H9 (cell line): Measurements from ENCODE around the gene NACAD. TPM values are rescaled to one million over a fixed set of nuclear protein-coding genes. Genes with fewer than 3 reads are reported as not detected.

Experiments used
- DNase-seq: peaks from one replicate; pipeline ENCODE4 v3.0.0-alpha.2; 2017
- H2AFZ ChIP-seq: one replicate; pipeline ENCODE4 v1.6.1; 2013; ENCODE audit warnings: mild to moderate bottlenecking, low read length, control low read depth, moderate library complexity
- H2AK5ac ChIP-seq: 2 replicates; pipeline ENCODE4 v1.6.1; 2013; ENCODE audit warnings: low read length, control low read depth, mixed read lengths; ENCODE audit not compliant: insufficient read length
- H2BK120ac ChIP-seq: one replicate; pipeline ENCODE4 v1.6.1; 2013; ENCODE audit warnings: low read depth, mild to moderate bottlenecking, low read length, control low read depth, inconsistent platforms; ENCODE audit not compliant: poor library complexity, severe bottlenecking
- H2BK12ac ChIP-seq: 2 replicates; pipeline ENCODE4 v1.6.1; 2013; ENCODE audit warnings: low read length, control low read depth, mixed read lengths, low read depth; ENCODE audit not compliant: insufficient read length
- H2BK15ac ChIP-seq: 2 replicates; pipeline ENCODE4 v1.6.1; 2013; ENCODE audit warnings: low read depth, low read length, control low read depth
- H2BK20ac ChIP-seq: one replicate; pipeline ENCODE4 v1.6.1; 2013; ENCODE audit warnings: low read depth, mild to moderate bottlenecking, low read length, control low read depth, inconsistent platforms; ENCODE audit not compliant: poor library complexity, severe bottlenecking
- H2BK5ac ChIP-seq: 2 replicates; pipeline ENCODE4 v1.6.1; 2013; ENCODE audit warnings: low read length, control low read depth, mixed read lengths; ENCODE audit not compliant: insufficient read length
- H3K14ac ChIP-seq: 2 replicates; pipeline ENCODE4 v1.6.1; 2013; ENCODE audit warnings: low read length, control low read depth; ENCODE audit not compliant: insufficient read depth
- H3K18ac ChIP-seq: 2 replicates; pipeline ENCODE4 v1.6.1; 2013; ENCODE audit warnings: low read depth, mild to moderate bottlenecking, mixed read lengths, low read length, control low read depth; ENCODE audit not compliant: insufficient read length
- H3K23ac ChIP-seq: 2 replicates; pipeline ENCODE4 v1.6.1; 2013; ENCODE audit warnings: low read length, control low read depth, mixed read lengths, low read depth; ENCODE audit not compliant: insufficient read length
- H3K23me2 ChIP-seq: 2 replicates; pipeline ENCODE4 v1.6.1; 2013; ENCODE audit warnings: low read depth, mild to moderate bottlenecking, mixed read lengths, low read length, control low read depth; ENCODE audit not compliant: insufficient read length, poor library complexity, severe bottlenecking
- H3K27ac ChIP-seq: 2 replicates; pipeline ENCODE4 v1.5.1; 2013; ENCODE audit warnings: low read length, control low read depth, mixed read lengths, low read depth; ENCODE audit not compliant: insufficient read length
- H3K27me3 ChIP-seq: 2 replicates; pipeline ENCODE4 v1.6.1; 2013; ENCODE audit warnings: low read length, control low read depth, inconsistent platforms; ENCODE audit not compliant: insufficient read depth
- H3K4ac ChIP-seq: 2 replicates; pipeline ENCODE4 v1.6.1; 2013; ENCODE audit warnings: low read depth, mild to moderate bottlenecking, control low read depth, inconsistent platforms, low read length, moderate library complexity
- H3K4me1 ChIP-seq: 2 replicates; pipeline ENCODE4 v1.6.1; 2013; ENCODE audit warnings: low read length, control low read depth, inconsistent platforms; ENCODE audit not compliant: insufficient read depth
- H3K4me2 ChIP-seq: 2 replicates; pipeline ENCODE4 v1.6.1; 2013; ENCODE audit warnings: low read length, control low read depth, mixed read lengths; ENCODE audit not compliant: insufficient read length, insufficient read depth
- H3K56ac ChIP-seq: 2 replicates; pipeline ENCODE4 v1.6.1; 2013; ENCODE audit warnings: low read depth, mild to moderate bottlenecking, mixed read lengths, low read length, control low read depth; ENCODE audit not compliant: insufficient read length
- H3K79me1 ChIP-seq: 2 replicates; pipeline ENCODE4 v1.6.1; 2013; ENCODE audit warnings: low read depth, mild to moderate bottlenecking, moderate library complexity, low read length, control low read depth, inconsistent platforms; ENCODE audit not compliant: insufficient read depth, poor library complexity, severe bottlenecking
- H3K79me2 ChIP-seq: 2 replicates; pipeline ENCODE4 v1.6.1; 2013; ENCODE audit warnings: low read length, control low read depth, inconsistent platforms; ENCODE audit not compliant: insufficient read depth
- H3K9ac ChIP-seq: 2 replicates; pipeline ENCODE4 v1.6.1; 2013; ENCODE audit warnings: low read length, control low read depth, mixed read lengths; ENCODE audit not compliant: insufficient read length; ENCODE audit errors: extremely low read depth
- H3K9me3 ChIP-seq: one replicate; pipeline ENCODE4 v1.6.1; 2013; ENCODE audit warnings: low read depth, low read length, inconsistent platforms; ENCODE audit not compliant: control insufficient read depth
- H3T11ph ChIP-seq: one replicate; pipeline ENCODE4 v1.6.1; 2013; ENCODE audit warnings: mild to moderate bottlenecking, low read length, control low read depth, inconsistent platforms
- H4K20me1 ChIP-seq: one replicate; pipeline ENCODE4 v1.6.1; 2013; ENCODE audit not compliant: control insufficient read depth, insufficient read length, insufficient read depth
- H4K5ac ChIP-seq: 2 replicates; pipeline ENCODE4 v1.6.1; 2013; ENCODE audit warnings: low read depth, mild to moderate bottlenecking, mixed read lengths, low read length, control low read depth; ENCODE audit not compliant: insufficient read length
- H4K8ac ChIP-seq: replicated peaks from 2 replicates; pipeline ENCODE4 v1.6.1; 2013; ENCODE audit warnings: low read length, control low read depth, mixed read lengths, low read depth; ENCODE audit not compliant: insufficient read length
- H4K91ac ChIP-seq: 2 replicates; pipeline ENCODE4 v1.6.1; 2013; ENCODE audit warnings: low read depth, mild to moderate bottlenecking, moderate library complexity, mixed read lengths, low read length, control low read depth; ENCODE audit not compliant: insufficient read length
- H3K27ac Mint-ChIP-seq, 3 experiments: 2 replicates in 2 of 3; 3 replicates in 1 of 3; pipeline ENCODE4 v1.8.0; 2020 to 2021; ENCODE audit warnings: mixed read lengths in 3 of 3, mild to moderate bottlenecking in 1 of 3, moderate library complexity in 1 of 3
- H3K27me3 Mint-ChIP-seq: 2 replicates; pipeline ENCODE4 v1.8.0; 2021; ENCODE audit warnings: low read depth, mild to moderate bottlenecking, moderate library complexity, mixed read lengths
- H3K36me3 Mint-ChIP-seq, 3 experiments: 2 replicates in 2 of 3; 3 replicates in 1 of 3; pipeline ENCODE4 v1.8.0; 2020 to 2021; ENCODE audit warnings: low read depth in 3 of 3, mixed read lengths in 3 of 3; ENCODE audit not compliant: insufficient read depth in 1 of 3
- H3K4me1 Mint-ChIP-seq, 2 experiments: 2 replicates each; pipeline ENCODE4 v1.8.0; 2020; ENCODE audit warnings: mixed read lengths in 2 of 2
- H3K4me3 Mint-ChIP-seq, 2 experiments: 2 replicates in 1 of 2; 3 replicates in 1 of 2; pipeline ENCODE4 v1.8.0; 2020 to 2021; ENCODE audit warnings: mild to moderate bottlenecking in 2 of 2, mixed read lengths in 2 of 2, moderate library complexity in 1 of 2
- H3K9me3 Mint-ChIP-seq, 2 experiments: 2 replicates in 1 of 2; 3 replicates in 1 of 2; pipeline ENCODE4 v1.8.0; 2020; ENCODE audit warnings: mild to moderate bottlenecking in 2 of 2, mixed read lengths in 2 of 2, moderate library complexity in 1 of 2
- CTCF ChIP-seq: fragments of 200-600 bp; sonication (generic); conservative IDR thresholded peaks from 3 replicates; pipeline ENCODE4 v1.8.0; 2021; ENCODE audit warnings: antibody characterized with exemption, mild to moderate bottlenecking
- WGBS: extraction: QIAGEN DNeasy Blood & Tissue Kit; methylation state at CpG from one replicate; pipeline ENCODE4 v1.1.7; 2013; ENCODE audit warnings: missing lambda C conversion rate, low lambda C conversion rate, mixed read lengths; ENCODE audit not compliant: insufficient read length; ENCODE audit errors: extremely low coverage; 5-methylcytosine and 5-hydroxymethylcytosine counted together
- total RNA-seq: library from RNA; stranded (reverse); gene quantifications from 2 replicates; pipeline ENCODE4 v1.2.1, GENCODE V29; 2021

Gene NACAD
- total RNA-seq, 1 experiment from 2014 or later, result 8.0 TPM

GRCh38 chr7:45064047-45064725, 24.6 kb downstream of the NACAD start:
- no peak overlapping the region for H3K4me3 Mint-ChIP-seq
- WGBS, result no CpG with 5 or more reads among the region's 16 CpGs

More at GRCh38 chr7:45064047-45064725, 24.6 kb downstream of the NACAD start:
- Histone ChIP-seq H3K79me2 (no peaks in the 10 kb centered on the region), H3K4me1 (no peaks in the 10 kb centered on the region), H3T11ph (no peak overlapping the region), H3K14ac (no peak overlapping the region), H3K9ac (no peak overlapping the region), H3K18ac (no peak overlapping the region), H4K8ac (no peak overlapping the region), H3K27me3 (no peaks in the 10 kb centered on the region), H4K5ac (no peak overlapping the region), H4K20me1 (no peaks in the 10 kb centered on the region), H4K91ac (no peak overlapping the region), H3K4me2 (no peak overlapping the region), H2AFZ (no peak overlapping the region), H2BK20ac (no peak overlapping the region), H2BK15ac (no peak overlapping the region), H2BK120ac (no peak overlapping the region), H3K4ac (no peak overlapping the region), H3K27ac (no peak overlapping the region), H2BK5ac (no peak overlapping the region), H3K9me3 (no peaks in the 10 kb centered on the region), H3K23ac (no peak overlapping the region), H3K79me1 (no peaks in the 10 kb centered on the region), H3K56ac (no peak overlapping the region), H3K23me2 (no peaks in the 10 kb centered on the region), H2AK5ac (no peak overlapping the region), H2BK12ac (no peak overlapping the region)
- no peak for TF ChIP-seq CTCF
- Mint-ChIP-seq H3K27me3 (no peaks in the 10 kb centered on the region), H3K9me3 (no peaks in the 10 kb centered on the region), H3K4me1 (no peaks in the 10 kb centered on the region), H3K36me3 (peaks cover 0 to 24% (median 21%) of the 10 kb centered on the region in 3 experiments; a peak in 6 of 7 replicates), H3K27ac (no peak overlapping the region)
- DNase-seq, result no peak
